H1 (cell line): ENCODE results near the gene SMYD3. TPM values are rescaled to one million over a fixed set of nuclear protein-coding genes. Genes with fewer than 3 reads are reported as not detected.

Source experiments
- CTCF ChIA-PET: fragments of 300-600 bp; sonication (Branson Sonifier 250); formaldehyde crosslinking; loops from one replicate; lab custom pipeline; 2021; ENCODE audit not compliant: partially characterized antibody; lab: Charles Lee
- POLR2A ChIA-PET: fragments of 300-600 bp; sonication (Branson Sonifier 250); formaldehyde crosslinking; loops from one replicate; lab custom pipeline; 2021; ENCODE audit warnings: inconsistent platforms; ENCODE audit not compliant: partially characterized antibody; lab: Charles Lee
- DNase-seq, 2 experiments: peaks; one replicate each; pipeline versions ENCODE4 v3.0.0 to v3.0.0-alpha.2; 2010 to 2022; ENCODE audit warnings: low spot score in 2 of 2, low read depth in 1 of 2, mixed read lengths in 1 of 2
- FAIRE-seq: peaks from 2 replicates; lab custom pipeline; 2011; peaks lifted over from hg19 to GRCh38; lab: Jason Lieb, UNC
- H2AFZ ChIP-seq: 2 replicates; pipeline ENCODE4 v1.8.1; 2012; ENCODE audit warnings: low read length, inconsistent platforms
- H2AK5ac ChIP-seq: 2 replicates; pipeline ENCODE4 v1.6.1; 2013; ENCODE audit warnings: low read depth, low read length
- H2BK120ac ChIP-seq: replicated peaks from 2 replicates; pipeline ENCODE3; 2013; ENCODE audit warnings: low read depth, low read length, inconsistent platforms
- H2BK12ac ChIP-seq: 2 replicates; pipeline ENCODE4 v1.6.1; 2013; ENCODE audit warnings: low read depth, low read length
- H2BK15ac ChIP-seq: 2 replicates; pipeline ENCODE4 v1.6.1; 2013; ENCODE audit warnings: low read length
- H2BK20ac ChIP-seq: 2 replicates; pipeline ENCODE4 v1.6.1; 2013; ENCODE audit warnings: low read length
- H2BK5ac ChIP-seq: 2 replicates; pipeline ENCODE4 v1.6.1; 2013; ENCODE audit warnings: low read depth, low read length
- H3K14ac ChIP-seq: 2 replicates; pipeline ENCODE4 v1.6.1; 2013; ENCODE audit warnings: inconsistent platforms; ENCODE audit not compliant: insufficient read length
- H3K18ac ChIP-seq: 2 replicates; pipeline ENCODE4 v1.6.1; 2013; ENCODE audit warnings: low read length; ENCODE audit errors: extremely low read depth
- H3K23ac ChIP-seq: 2 replicates; pipeline ENCODE4 v1.6.1; 2013; ENCODE audit warnings: inconsistent platforms; ENCODE audit not compliant: insufficient read length
- H3K23me2 ChIP-seq: 2 replicates; pipeline ENCODE4 v1.6.1; 2013; ENCODE audit warnings: low read depth, low read length
- H3K27ac ChIP-seq: 2 replicates; pipeline ENCODE4 v1.6.1; 2011; ENCODE audit warnings: low read depth, low read length, inconsistent platforms
- H3K27me3 ChIP-seq, 4 experiments: replicated peaks in 1 of 4; 1 replicate in 1 of 4; 2 replicates in 3 of 4; pipeline versions ENCODE4 v1.6.1 to v1.8.1; 2011 to 2013; ENCODE audit warnings: low read length in 3 of 4, mild to moderate bottlenecking in 3 of 4, inconsistent platforms in 2 of 4, mixed read lengths in 2 of 4, moderate library complexity in 1 of 4; ENCODE audit not compliant: control insufficient read depth in 3 of 4, insufficient read depth in 3 of 4; ENCODE audit errors: extremely low read depth in 1 of 4
- H3K36me3 ChIP-seq, 4 experiments: 2 replicates each; pipeline versions ENCODE4 v1.6.1 to v1.8.1; 2011 to 2013; ENCODE audit warnings: mild to moderate bottlenecking in 4 of 4, low read length in 3 of 4, moderate library complexity in 2 of 4, control low read depth in 1 of 4, inconsistent platforms in 1 of 4; ENCODE audit not compliant: insufficient read depth in 4 of 4, control insufficient read depth in 2 of 4
- H3K4ac ChIP-seq: replicated peaks from 2 replicates; pipeline ENCODE3; 2013; ENCODE audit warnings: low read length, low read depth, mixed read lengths, inconsistent platforms; ENCODE audit not compliant: insufficient read length
- H3K4me1 ChIP-seq, 4 experiments: replicated peaks in 1 of 4; 1 replicate in 1 of 4; 2 replicates in 3 of 4; pipeline versions ENCODE4 v1.6.1 to v1.8.1; 2011 to 2013; ENCODE audit warnings: low read length in 3 of 4, inconsistent platforms in 2 of 4, mixed read lengths in 1 of 4; ENCODE audit not compliant: insufficient read depth in 4 of 4, control insufficient read depth in 3 of 4
- H3K4me2 ChIP-seq, 2 experiments: 2 replicates each; pipeline versions ENCODE4 v1.6.1 to v1.8.1; 2011 to 2013; ENCODE audit warnings: low read depth in 2 of 2, low read length in 2 of 2, control low read depth in 1 of 2, inconsistent platforms in 1 of 2, mild to moderate bottlenecking in 1 of 2; ENCODE audit not compliant: insufficient read depth in 1 of 2
- H3K4me3 ChIP-seq, 4 experiments: fragments of 200-600, 300-600 bp in 1 of 4; sonication (generic), shearing (Covaris generic), sonication (Bioruptor Twin) in 1 of 4; 2 replicates each; pipeline versions ENCODE4 v1.5.1 to v1.8.1; 2011 to 2016; ENCODE audit warnings: low read length in 4 of 4, low read depth in 3 of 4, control low read depth in 2 of 4, inconsistent platforms in 2 of 4, mild to moderate bottlenecking in 2 of 4, mixed read lengths in 1 of 4, moderate library complexity in 1 of 4; ENCODE audit not compliant: insufficient read depth in 2 of 4; ENCODE audit errors: extremely low read depth in 1 of 4
- H3K56ac ChIP-seq: replicated peaks from 2 replicates; pipeline ENCODE3; 2013; ENCODE audit warnings: low read depth, mild to moderate bottlenecking, mixed read lengths, low read length, inconsistent platforms; ENCODE audit not compliant: insufficient read length
- H3K79me1 ChIP-seq: 2 replicates; pipeline ENCODE4 v1.6.1; 2013; ENCODE audit warnings: low read depth, low read length, control low read depth
- H3K79me2 ChIP-seq, 2 experiments: 2 replicates each; pipeline versions ENCODE4 v1.6.1 to v1.8.1; 2012 to 2013; ENCODE audit warnings: low read length in 2 of 2, mild to moderate bottlenecking in 2 of 2, inconsistent platforms in 1 of 2; ENCODE audit not compliant: insufficient read depth in 2 of 2, control insufficient read depth in 1 of 2
- H3K9ac ChIP-seq, 4 experiments: replicated peaks in 1 of 4; 1 replicate in 1 of 4; 2 replicates in 3 of 4; pipeline versions ENCODE4 v1.6.1 to v1.8.1; 2011 to 2013; ENCODE audit warnings: low read depth in 3 of 4, low read length in 3 of 4, control low read depth in 2 of 4, mild to moderate bottlenecking in 2 of 4, moderate library complexity in 2 of 4, inconsistent platforms in 1 of 4; ENCODE audit errors: extremely low read depth in 1 of 4
- H3K9me3 ChIP-seq, 2 experiments: 2 replicates each; pipeline versions ENCODE4 v1.6.1 to v1.8.1; 2012 to 2013; ENCODE audit warnings: mild to moderate bottlenecking in 2 of 2, moderate library complexity in 2 of 2, control low read depth in 1 of 2, inconsistent platforms in 1 of 2, low read depth in 1 of 2, low read length in 1 of 2, mixed read lengths in 1 of 2; ENCODE audit not compliant: insufficient read depth in 2 of 2
- H4K20me1 ChIP-seq, 2 experiments: replicated peaks in 1 of 2; 2 replicates each; pipeline versions ENCODE3 to v1.8.1; 2011 to 2013; ENCODE audit warnings: inconsistent platforms in 2 of 2, low read length in 2 of 2, mild to moderate bottlenecking in 1 of 2; ENCODE audit not compliant: insufficient read depth in 2 of 2, control insufficient read depth in 1 of 2
- H4K5ac ChIP-seq: 2 replicates; pipeline ENCODE4 v1.6.1; 2013; ENCODE audit warnings: low read length, low read depth, mixed read lengths, inconsistent platforms; ENCODE audit not compliant: insufficient read length
- H4K8ac ChIP-seq: 2 replicates; pipeline ENCODE4 v1.8.0; 2013; ENCODE audit warnings: mild to moderate bottlenecking, moderate library complexity, low read length, inconsistent platforms; ENCODE audit not compliant: insufficient read depth; ENCODE audit errors: extremely low read depth
- H4K91ac ChIP-seq: replicated peaks from 2 replicates; pipeline ENCODE3; 2013; ENCODE audit warnings: low read length, mixed read lengths, inconsistent platforms; ENCODE audit not compliant: insufficient read length
- ASH2L ChIP-seq: fragments of 200-600, 300-600 bp; sonication (generic); IDR thresholded peaks from one replicate; pipeline ENCODE4 v1.7.1; 2017; ENCODE audit warnings: low read length
- ATF3 ChIP-seq: IDR thresholded peaks from 2 replicates; pipeline ENCODE4 v1.6.1; 2011; ENCODE audit warnings: low read depth, mild to moderate bottlenecking, low read length; ENCODE audit not compliant: insufficient read depth
- CBX8 ChIP-seq: fragments of 300-800, 300-1000 bp; sonication (generic); IDR thresholded peaks from 2 replicates; pipeline ENCODE4 v1.7.1; 2016; ENCODE audit warnings: low read depth, low read length, borderline replicate concordance
- EZH2 ChIP-seq: fragments of 200-600 bp; sonication (generic); IDR thresholded peaks from 2 replicates; pipeline ENCODE4 v1.7.1; 2012; ENCODE audit warnings: low read depth, mild to moderate bottlenecking, moderate library complexity, low read length, inconsistent platforms; ENCODE audit not compliant: severe bottlenecking
- JUN ChIP-seq: IDR thresholded peaks from 2 replicates; pipeline ENCODE4 v1.6.1; 2011; ENCODE audit warnings: low read depth, mild to moderate bottlenecking, improper control_type of control experiment, low read length
- MAX ChIP-seq: IDR thresholded peaks from 2 replicates; pipeline ENCODE4 v1.6.1; 2012; ENCODE audit warnings: inconsistent platforms
- SIN3A ChIP-seq, 2 experiments: IDR thresholded peaks in 1 of 2; conservative IDR thresholded peaks in 1 of 2; 2 replicates each; pipeline ENCODE4 v1.6.1; 2011 to 2012; ENCODE audit warnings: low read length in 2 of 2, improper control_type of control experiment in 1 of 2, low read depth in 1 of 2, mild to moderate bottlenecking in 1 of 2
- SIX5 ChIP-seq: IDR thresholded peaks from 2 replicates; pipeline ENCODE4 v1.6.1; 2011; ENCODE audit warnings: mild to moderate bottlenecking, low read depth, low read length
- SUZ12 ChIP-seq: fragments of 200-600 bp; sonication (generic); IDR thresholded peaks from 2 replicates; pipeline ENCODE4 v1.6.1; 2012; ENCODE audit warnings: mild to moderate bottlenecking, inconsistent platforms, low read length, moderate library complexity, mixed read lengths
- TEAD4 ChIP-seq: IDR thresholded peaks from 2 replicates; pipeline ENCODE4 v1.6.1; 2012; ENCODE audit warnings: low read depth, low read length, inconsistent platforms, mixed read lengths
- WGBS, 2 experiments: shearing (Covaris generic) in 1 of 2; methylation state at CpG; one replicate each; pipeline versions ENCODE4 v1.1.6 to v1.1.7; 2013 to 2015; ENCODE audit warnings: low lambda C conversion rate in 2 of 2, mixed read lengths in 2 of 2, inconsistent platforms in 1 of 2, low coverage in 1 of 2, missing lambda C conversion rate in 1 of 2; ENCODE audit not compliant: insufficient replicate concordance in 2 of 2, insufficient coverage in 1 of 2, insufficient read length in 1 of 2; ENCODE audit errors: extremely low coverage in 1 of 2, missing lambda C conversion rate in 1 of 2; 5-methylcytosine and 5-hydroxymethylcytosine counted together
- polyA plus RNA-seq, 7 experiments: library from polyadenylated mRNA; depleted of rRNA in 3 of 7; stranded (reverse) in 5 of 7; unstranded in 2 of 7; fragments of >200 nt in 5 of 7; fragments of 200-250 nt in 2 of 7; gene quantifications; 1 replicate in 5 of 7; 2 replicates in 1 of 7; 4 replicates in 1 of 7; pipeline versions ENCODE4 v1.2.1 to v1.2.3, GENCODE V29; 2011 to 2013; ENCODE audit warnings: missing spikeins in 2 of 7, mixed read lengths in 2 of 7
- total RNA-seq: library from RNA; stranded (reverse); fragmentation: NEBNext Ultra II Directional; extraction: Animal tissue kit (Norgen Biotek cat#: 25700); gene quantifications from 2 replicates; pipeline ENCODE4 v1.2.1, GENCODE V29; 2021

The SMYD3 gene
- total and polyA plus RNA-seq, 2 of the 8 experiments (the other 6 are each of a cell fraction or from before 2014, with no cell fraction given), result 17.3 to 25.4 TPM

- H3K27ac ChIP-seq, result no peak overlapping the region
These were observed 671.7 kb downstream of the SMYD3 start for GRCh38 chr1:245835386-245835785.

More at GRCh38 chr1:245835386-245835785, 671.7 kb downstream of the SMYD3 start:
- no peak overlapping the region for H3K14ac ChIP-seq
- no peak overlapping the region for H2AK5ac ChIP-seq
- no peak overlapping the region for H2BK15ac ChIP-seq
- H3K56ac ChIP-seq, result no peak overlapping the region
- CTCF ChIA-PET, result interaction anchor here (0.8 to 2.0 kb wide), 3 partner anchors 38 to 221 kb away, joined by 3 to 4 read pairs (median 3); no protein-coding TSS in a partner anchor
- H2BK20ac ChIP-seq, result no peak overlapping the region
- H2BK12ac ChIP-seq, result no peak overlapping the region
- H3K4me1 ChIP-seq, result 0 out of 7 replicates have a peak, but pooled peaks cover 0 to 2% (median 0%) of the 10 kb centered on the region in 4 experiments
- H3K23me2 ChIP-seq, result no peaks in the 10 kb centered on the region
- no peak overlapping the region for H3K9ac ChIP-seq
- no peaks in the 10 kb centered on the region for H3K79me2 ChIP-seq
- no peak overlapping the region for H4K5ac ChIP-seq
- no peak overlapping the region for H2BK5ac ChIP-seq
- no peak overlapping the region for H2BK120ac ChIP-seq
- H3K4ac ChIP-seq, result no peak overlapping the region
- DNase-seq (no peak), FAIRE-seq (no peak)
- TF ChIP-seq TEAD4 (no peak), CBX8 (no peak), JUN (no peak), SIX5 (no peak), ATF3 (no peak), SIN3A (conservative IDR thresholded peaks at IDR 0.05 in 1 of 2, IDR thresholded peaks at IDR 0.05 in 1 of 2; ENCODE audit: low read depth in 1 of 2, low read length in 2 of 2) (no peak), EZH2 (no peak), MAX (no peak), SUZ12 (no peak), ASH2L (no peak)
- no peak overlapping the region for H2AFZ ChIP-seq
- no peaks in the 10 kb centered on the region for H3K36me3 ChIP-seq
- H3K9me3 ChIP-seq, result no peaks in the 10 kb centered on the region
- no peak overlapping the region for H3K4me3 ChIP-seq
- no peaks in the 10 kb centered on the region for H3K27me3 ChIP-seq
- POLR2A ChIA-PET, result no interaction called here
- no peak overlapping the region for H3K23ac ChIP-seq
- no peak overlapping the region for H3K18ac ChIP-seq
- no peak overlapping the region for H4K91ac ChIP-seq
- WGBS, 2 experiments, result 93% methylated on average over 6 of the region's 6 CpGs; no CpG with 5 or more reads in 1 of the 2 experiments
- H3K79me1 ChIP-seq, result no peaks in the 10 kb centered on the region
- no peak overlapping the region for H4K8ac ChIP-seq
- no peaks in the 10 kb centered on the region for H4K20me1 ChIP-seq
- no peak overlapping the region for H3K4me2 ChIP-seq
